Hindlimb muscle (tissue), 1 donor: ENCODE data around the gene BEND4. TPM values are rescaled to one million over a fixed set of nuclear protein-coding genes. Genes with fewer than 3 reads are reported as not detected.
"Not testable (repeated sequence)": the region's sequence is repeated elsewhere in the genome, so short reads cannot be mapped to it uniquely, and the experiment has no call there.

Experiments used
- DNase-seq: peaks from one replicate; pipeline ENCODE4 v3.0.0-alpha.2; 2013
- polyA plus RNA-seq: library from polyadenylated mRNA; unstranded; fragments of 120-200 nt; gene quantifications from one replicate; pipeline ENCODE4 v1.2.1, GENCODE V29; 2013; ENCODE audit not compliant: insufficient read length

BEND4 gene
- 0.10 TPM for polyA plus RNA-seq

GRCh38 chr4:42152507-42153504, at the start of gene BEND4:
Gene BEND4, minus strand, starts transcription at chr4:42152655. Its CDS starts 512 bp downstream, at chr4:42152143.
- peak; percentile 20 for DNase-seq

GRCh38 chr4:42197341-42197740, 44.9 kb upstream of the BEND4 start:
- DNase-seq, result no peak

GRCh38 chr4:42172921-42173320, 20.5 kb upstream of the BEND4 start:
- no peak for DNase-seq

- DNase-seq, result no peak
Measured at GRCh38 chr4:42172128-42172790, 19.8 kb upstream of the BEND4 start.

- DNase-seq, result no peak
Measured at GRCh38 chr4:42167709-42168108, 15.3 kb upstream of the BEND4 start.

- not testable (repeated sequence) for DNase-seq
Measured at GRCh38 chr4:42166186-42166585, 13.7 kb upstream of the BEND4 start.

GRCh38 chr4:42159271-42160001, 7.0 kb upstream of the BEND4 start:
- DNase-seq, result no peak

- peak; percentile 21 for DNase-seq
Measured at GRCh38 chr4:42151568-42152506, 618 bp downstream of the BEND4 start.

GRCh38 chr4:42150653-42151567, 1.5 kb downstream of the BEND4 start:
- no peak for DNase-seq

- no peak for DNase-seq
Measured at GRCh38 chr4:42149004-42149403, 3.5 kb downstream of the BEND4 start.

GRCh38 chr4:42148425-42148824, 4.0 kb downstream of the BEND4 start:
- no peak for DNase-seq

- no peak for DNase-seq
Measured at GRCh38 chr4:42144028-42144427, 8.4 kb downstream of the BEND4 start.

GRCh38 chr4:42142591-42142990, 9.9 kb downstream of the BEND4 start:
- DNase-seq, result no peak

GRCh38 chr4:42136371-42136770, 16.1 kb downstream of the BEND4 start:
- DNase-seq, result no peak

- no peak for DNase-seq
Measured at GRCh38 chr4:42133006-42133405, 19.4 kb downstream of the BEND4 start.

- DNase-seq, result no peak
Measured at GRCh38 chr4:42132099-42132498, 20.4 kb downstream of the BEND4 start.

- no peak for DNase-seq
Measured at GRCh38 chr4:42123071-42123644, 29.3 kb downstream of the BEND4 start.

- no peak for DNase-seq
Measured at GRCh38 chr4:42122237-42122636, 30.2 kb downstream of the BEND4 start.

GRCh38 chr4:42119886-42120285, 32.6 kb downstream of the BEND4 start:
- no peak for DNase-seq

- no peak for DNase-seq
Measured at GRCh38 chr4:42112846-42113245, 39.6 kb downstream of the BEND4 start.
